Measurements from ENCODE around the gene RPL36AL. TPM values are rescaled to one million over a fixed set of nuclear protein-coding genes. Genes with fewer than 3 reads are reported as not detected.

The RPL36AL gene
- total RNA-seq, 1 donor from 2014 or later: 150 TPM

DNA sequence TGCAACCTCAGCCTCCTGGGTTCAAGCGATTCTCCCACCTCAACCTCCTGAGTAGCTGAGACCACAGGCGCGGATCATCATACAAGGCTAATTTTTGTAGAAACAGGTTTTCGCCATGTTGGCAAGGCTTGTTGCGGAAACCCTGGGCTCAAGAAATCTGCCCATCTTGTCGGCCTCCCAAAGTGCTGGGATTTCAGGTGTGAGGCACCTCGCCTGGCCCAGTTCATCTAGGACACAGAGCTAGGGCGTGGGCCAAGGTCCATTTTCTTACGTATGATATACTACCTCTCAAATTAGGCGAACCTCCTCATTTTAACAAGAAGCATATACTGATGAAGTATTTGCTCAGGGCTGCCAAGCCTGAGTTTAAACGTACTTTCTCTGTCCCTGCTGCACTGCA, 36.4 kb downstream of the RPL36AL start:
- H3K27me3 Mint-ChIP-seq: no peaks in the 10 kb centered on the region
- no peak for ATAC-seq (ENCODE audit: low read depth)

GRCh38 chr14:49583629-49584028, 36.8 kb downstream of the RPL36AL start:
- ChIA-PET POLR2A (interaction anchor here (0.8 to 6.6 kb wide), 5 partner anchors 11 to 184 kb away, joined by 3 to 211 read pairs (median 86); partner anchors contain the start of genes DNAAF2, KLHDC2, LRR1 and MGAT2), CTCF (no interaction called here)
- peak overlapping the region; percentile 99 for H3K27ac Mint-ChIP-seq
- peak overlapping the region; percentile 98 for H3K4me3 Mint-ChIP-seq
- ATAC-seq (ENCODE audit: low read depth) (no peak), DNase-seq (no peak)
- H3K9me3 Mint-ChIP-seq: no peaks in the 10 kb centered on the region
- peaks cover 59% of the 10 kb centered on the region for H3K4me1 Mint-ChIP-seq
- no peaks in the 10 kb centered on the region for H3K27me3 Mint-ChIP-seq
- TF ChIP-seq, protein P1, sequence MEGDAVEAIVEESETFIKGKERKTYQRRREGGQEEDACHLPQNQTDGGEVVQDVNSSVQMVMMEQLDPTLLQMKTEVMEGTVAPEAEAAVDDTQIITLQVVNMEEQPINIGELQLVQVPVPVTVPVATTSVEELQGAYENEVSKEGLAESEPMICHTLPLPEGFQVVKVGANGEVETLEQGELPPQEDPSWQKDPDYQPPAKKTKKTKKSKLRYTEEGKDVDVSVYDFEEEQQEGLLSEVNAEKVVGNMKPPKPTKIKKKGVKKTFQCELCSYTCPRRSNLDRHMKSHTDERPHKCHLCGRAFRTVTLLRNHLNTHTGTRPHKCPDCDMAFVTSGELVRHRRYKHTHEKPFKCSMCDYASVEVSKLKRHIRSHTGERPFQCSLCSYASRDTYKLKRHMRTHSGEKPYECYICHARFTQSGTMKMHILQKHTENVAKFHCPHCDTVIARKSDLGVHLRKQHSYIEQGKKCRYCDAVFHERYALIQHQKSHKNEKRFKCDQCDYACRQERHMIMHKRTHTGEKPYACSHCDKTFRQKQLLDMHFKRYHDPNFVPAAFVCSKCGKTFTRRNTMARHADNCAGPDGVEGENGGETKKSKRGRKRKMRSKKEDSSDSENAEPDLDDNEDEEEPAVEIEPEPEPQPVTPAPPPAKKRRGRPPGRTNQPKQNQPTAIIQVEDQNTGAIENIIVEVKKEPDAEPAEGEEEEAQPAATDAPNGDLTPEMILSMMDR (IDR thresholded peaks at IDR 0.05): no peak
- intact Hi-C loops (cut with micrococcal nuclease): loop anchor here (10.0 kb wide), 1 partner anchor 1661 kb away; the partner anchor contains the start of gene TMX1
- peaks cover 56% of the 10 kb centered on the region for H3K36me3 Mint-ChIP-seq (ENCODE audit: low read depth)

More for the DNA sequence above, 36.4 kb downstream of the RPL36AL start:
- intact Hi-C loops (cut with micrococcal nuclease): loop anchor here (10.0 kb wide), 1 partner anchor 1661 kb away; the partner anchor contains the start of gene TMX1
- ChIA-PET POLR2A (interaction anchor here (5.0 to 6.6 kb wide), 3 partner anchors 13 to 49 kb away, joined by 86 to 211 read pairs (median 209); partner anchors contain the start of genes DNAAF2, LRR1, MGAT2 and RPL36AL), CTCF (no interaction called here)
- TF ChIP-seq, protein P1 (IDR thresholded peaks at IDR 0.05): no peak
- Mint-ChIP-seq H3K36me3 (ENCODE audit: low read depth) (peaks cover 56% of the 10 kb centered on the region), H3K9me3 (no peaks in the 10 kb centered on the region), H3K4me1 (peaks cover 59% of the 10 kb centered on the region), H3K4me3 (peak overlapping the region; percentile 98), H3K27ac (peak overlapping the region; percentile 99)
- no peak for DNase-seq

DNA sequence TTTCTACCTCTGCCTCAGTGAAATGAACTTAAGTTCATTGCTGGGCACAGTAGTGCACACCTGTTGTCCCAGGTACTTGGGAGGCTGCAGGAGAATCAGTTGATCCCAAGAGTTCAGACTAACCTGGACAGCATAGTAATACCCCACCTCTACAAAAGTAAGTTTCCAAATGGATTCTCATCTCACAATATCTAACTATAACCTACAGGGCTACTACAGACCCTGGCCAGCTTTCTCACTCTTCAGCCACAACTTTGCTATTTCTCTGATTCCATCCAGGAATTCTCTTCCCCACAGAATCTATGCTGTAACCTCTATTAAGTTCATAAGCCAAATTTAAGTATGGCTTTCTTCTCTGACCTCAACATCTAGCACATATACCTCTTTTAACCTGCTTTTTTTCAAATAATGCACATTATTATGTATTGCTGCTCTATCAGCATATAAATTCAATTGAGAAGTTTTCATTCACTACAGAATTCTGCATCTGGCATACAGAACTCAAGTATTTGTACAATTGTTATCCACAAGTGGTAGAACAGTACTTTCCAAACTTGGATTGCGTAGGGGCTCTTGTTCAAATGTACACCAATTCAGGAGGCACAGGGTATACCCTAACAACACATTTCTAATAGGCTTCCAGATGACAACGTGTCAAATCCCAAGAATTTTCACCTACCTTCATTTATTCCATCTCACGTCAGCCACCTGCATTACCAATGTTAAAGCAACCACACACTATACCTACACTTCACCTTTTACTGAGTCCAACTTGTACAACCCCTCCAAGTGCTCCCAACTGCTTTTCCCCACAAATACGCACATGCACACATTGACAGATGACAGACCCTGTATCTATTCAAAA, 38.1 kb downstream of the RPL36AL start:
- Mint-ChIP-seq H3K4me3 (no peak overlapping the region), H3K36me3 (ENCODE audit: low read depth) (peaks cover 64% of the 10 kb centered on the region), H3K27ac (peak overlapping the region; percentile 31), H3K9me3 (no peaks in the 10 kb centered on the region), H3K27me3 (no peaks in the 10 kb centered on the region), H3K4me1 (peaks cover 63% of the 10 kb centered on the region)
- ChIA-PET POLR2A (interaction anchor here (0.6 to 6.6 kb wide), 7 partner anchors 12 to 186 kb away, joined by 3 to 211 read pairs (median 7); partner anchors contain the start of genes DNAAF2, KLHDC2, LRR1 and MGAT2), CTCF (no interaction called here)
- intact Hi-C loops (cut with micrococcal nuclease): loop anchor here (10.0 kb wide), 1 partner anchor 1662 kb away; the partner anchor contains the start of gene TMX1
- DNase-seq (no peak), ATAC-seq (ENCODE audit: low read depth) (no peak)
- TF ChIP-seq, protein P1 (IDR thresholded peaks at IDR 0.05): no peak

DNA sequence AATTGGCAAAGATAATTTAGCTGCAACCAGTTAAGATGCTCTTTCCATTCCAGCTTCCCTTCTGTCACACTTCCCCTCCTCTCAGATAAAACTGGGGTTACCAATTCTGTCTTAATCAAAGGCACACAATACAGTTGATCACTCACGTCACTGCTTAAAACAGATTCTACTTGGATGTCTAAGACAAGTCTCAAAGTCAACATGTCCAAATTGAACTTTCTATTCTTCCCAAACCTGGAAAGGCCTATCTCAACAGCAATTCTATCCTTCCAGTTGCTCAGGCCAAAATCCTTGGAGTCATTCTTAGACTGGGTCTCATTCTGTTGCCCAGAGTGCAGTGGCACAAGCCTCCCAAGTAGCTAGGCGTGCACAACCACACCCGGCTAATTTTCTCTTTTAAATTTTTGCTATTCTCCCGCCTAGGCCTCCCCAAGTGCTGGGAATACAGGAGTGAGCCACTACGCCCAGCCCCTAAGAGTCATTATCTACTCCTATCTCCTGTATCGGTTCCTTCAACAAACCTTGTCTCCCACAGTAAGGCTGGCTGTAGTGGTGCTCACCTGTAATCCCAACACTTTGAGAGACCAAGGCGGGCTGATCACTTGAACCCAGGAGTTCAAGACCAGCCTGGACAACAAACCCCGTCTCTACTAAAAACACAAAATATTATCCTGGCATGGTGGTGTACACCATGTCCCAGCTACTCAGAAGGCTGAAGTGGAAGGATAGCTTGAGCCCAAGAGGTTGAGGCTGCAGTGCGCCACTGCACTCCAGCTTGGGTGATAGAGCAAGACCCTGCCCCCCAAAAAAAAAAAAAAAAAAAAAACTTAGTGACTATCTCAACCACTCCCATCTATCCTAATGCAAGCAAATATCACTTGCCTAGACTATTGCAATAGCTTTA, 39.0 kb downstream of the RPL36AL start:
- no peak overlapping the region for H3K4me3 Mint-ChIP-seq
- TF ChIP-seq, protein P1 (IDR thresholded peaks at IDR 0.05): no peak
- H3K9me3 Mint-ChIP-seq: no peaks in the 10 kb centered on the region
- peaks cover 71% of the 10 kb centered on the region for H3K36me3 Mint-ChIP-seq (ENCODE audit: low read depth)
- POLR2A ChIA-PET: interaction anchor here (0.6 to 1.8 kb wide), 6 partner anchors 13 to 180 kb away, joined by 3 to 7 read pairs (median 3); partner anchors contain the start of genes LRR1, MGAT2 and RPL36AL
- peak overlapping the region; percentile 31 for H3K27ac Mint-ChIP-seq
- ATAC-seq (ENCODE audit: low read depth) (no peak), DNase-seq (no peak)
- no peaks in the 10 kb centered on the region for H3K27me3 Mint-ChIP-seq
- H3K4me1 Mint-ChIP-seq: peaks cover 60% of the 10 kb centered on the region
- intact Hi-C loops (cut with micrococcal nuclease): loop anchor here (10.0 kb wide), 1 partner anchor 1663 kb away; the partner anchor contains the start of gene TMX1
- CTCF ChIA-PET: no interaction called here

Data from activated B cell treated with CpG ODN at 0.5 μM for 24 hours (primary cell).